Caco-2 (cell line): ENCODE results near the gene COL6A3. TPM values are rescaled to one million over a fixed set of nuclear protein-coding genes. Genes with fewer than 3 reads are reported as not detected.

Experiments used
- BruUV-seq: library from RNA; stranded (reverse); fragments of 400-500 nt; replicated peaks from 2 replicates; lab custom pipeline; 2021; lab: Mats Ljungman, UMichigan
- CTCF ChIA-PET: fragments of 300-600 bp; sonication (Branson Sonifier 250); formaldehyde crosslinking; loops from one replicate; lab custom pipeline; 2022; ENCODE audit warnings: antibody characterized with exemption; lab: Charles Lee
- POLR2A ChIA-PET: fragments of 300-600 bp; sonication (Branson Sonifier 250); formaldehyde crosslinking; loops from one replicate; lab custom pipeline; 2022; ENCODE audit warnings: antibody characterized with exemption; lab: Charles Lee
- DNase-seq, 2 experiments: peaks; one replicate each; pipeline versions ENCODE4 v3.0.0 to v3.0.0-alpha.2; 2020 to 2022
- H3K27me3 ChIP-seq: replicated peaks from 2 replicates; pipeline ENCODE4 v1.6.0; 2011; ENCODE audit warnings: low read length; ENCODE audit not compliant: control insufficient read depth, insufficient read depth
- H3K36me3 ChIP-seq: 2 replicates; pipeline ENCODE4 v1.5.1; 2011; ENCODE audit warnings: low read length; ENCODE audit not compliant: control insufficient read depth, insufficient read depth
- H3K4me1 ChIP-seq: fragments of 250-450 bp; sonication (Bioruptor Pico); 2 replicates; pipeline ENCODE4 v1.5.1; 2020; ENCODE audit warnings: mild to moderate bottlenecking
- H3K4me3 ChIP-seq: 2 replicates; pipeline ENCODE4 v1.5.1; 2011; ENCODE audit warnings: low read depth, mild to moderate bottlenecking, control low read depth, low read length
- H3K9me3 ChIP-seq: fragments of 250-450 bp; sonication (Bioruptor Pico); 2 replicates; pipeline ENCODE4 v1.5.1; 2020; ENCODE audit warnings: mild to moderate bottlenecking, moderate library complexity
- H3K27ac Mint-ChIP-seq: one replicate; pipeline ENCODE4 v1.8.0; 2022; ENCODE audit warnings: mixed read lengths; ENCODE audit not compliant: unreplicated experiment
- H3K27me3 Mint-ChIP-seq: one replicate; pipeline ENCODE4 v1.8.0; 2022; ENCODE audit warnings: mixed read lengths; ENCODE audit not compliant: insufficient read depth, unreplicated experiment
- H3K36me3 Mint-ChIP-seq: one replicate; pipeline ENCODE4 v1.8.0; 2022; ENCODE audit warnings: mild to moderate bottlenecking, mixed read lengths; ENCODE audit not compliant: insufficient read depth, unreplicated experiment
- H3K4me1 Mint-ChIP-seq: one replicate; pipeline ENCODE4 v1.8.0; 2022; ENCODE audit warnings: low read depth, mixed read lengths; ENCODE audit not compliant: unreplicated experiment
- H3K4me3 Mint-ChIP-seq: one replicate; pipeline ENCODE4 v1.8.0; 2022; ENCODE audit warnings: mild to moderate bottlenecking, moderate library complexity, mixed read lengths; ENCODE audit not compliant: unreplicated experiment
- H3K9me3 Mint-ChIP-seq: one replicate; pipeline ENCODE4 v1.8.0; 2022; ENCODE audit warnings: mixed read lengths; ENCODE audit not compliant: unreplicated experiment
- CTCF ChIP-seq, 2 experiments: fragments of 200-600 bp in 1 of 2; IDR thresholded peaks; 1 replicate in 1 of 2; 2 replicates in 1 of 2; pipeline versions ENCODE4 v1.5.1 to v1.8.0; 2011 to 2022; ENCODE audit warnings: antibody characterized with exemption in 1 of 2, control low read depth in 1 of 2, inconsistent platforms in 1 of 2, low read depth in 1 of 2, low read length in 1 of 2, mild to moderate bottlenecking in 1 of 2, moderate library complexity in 1 of 2; ENCODE audit not compliant: insufficient read depth in 1 of 2, severe bottlenecking in 1 of 2, unreplicated experiment in 1 of 2
- intact Hi-C: fragments of 100-400 bp; cut with micrococcal nuclease; formaldehyde crosslinking; loops from one replicate; pipeline ENCODE4 v1.10.0; 2022; ENCODE audit not compliant: unreplicated experiment
- total RNA-seq: library from RNA; stranded (reverse); gene quantifications from 2 replicates; pipeline ENCODE4 v1.2.3, GENCODE V29; 2022

COL6A3 gene
- total RNA-seq, 1 experiment from 2014 or later: 0.73 TPM

GRCh38 chr2:237383991-237384671 lies 29.8 kb downstream of the COL6A3 start:
- H3K27me3 Mint-ChIP-seq: peaks cover 7% of the 10 kb centered on the region
- H3K27me3 ChIP-seq: no peaks in the 10 kb centered on the region

GRCh38 chr2:237380768-237381167 lies 33.2 kb downstream of the COL6A3 start:
- no peaks in the 10 kb centered on the region for H3K4me1 ChIP-seq
- Mint-ChIP-seq H3K4me1 (no peaks in the 10 kb centered on the region), H3K27me3 (peaks cover 10% of the 10 kb centered on the region), H3K36me3 (no peaks in the 10 kb centered on the region), H3K9me3 (no peaks in the 10 kb centered on the region), H3K27ac (no peak overlapping the region), H3K4me3 (no peak overlapping the region)
- no peaks in the 10 kb centered on the region for H3K27me3 ChIP-seq
- no peak overlapping the region for H3K4me3 ChIP-seq
- no peak for DNase-seq
- TF ChIP-seq CTCF (IDR thresholded peaks at IDR 0.05; ENCODE audit: insufficient read depth in 1 of 2, low read depth in 1 of 2, low read length in 1 of 2, severe bottlenecking in 1 of 2, unreplicated experiment in 1 of 2): no peak
- CTCF ChIA-PET: no interaction called here
- no peaks in the 10 kb centered on the region for H3K36me3 ChIP-seq
- POLR2A ChIA-PET: no interaction called here
- no TSS peak for BruUV-seq
- no peaks in the 10 kb centered on the region for H3K9me3 ChIP-seq
- intact Hi-C loops: no loop called here

More at GRCh38 chr2:237383991-237384671, 29.8 kb downstream of the COL6A3 start:
- H3K4me3 Mint-ChIP-seq: no peak overlapping the region
- no peak overlapping the region for H3K4me3 ChIP-seq
- H3K4me1 ChIP-seq: no peaks in the 10 kb centered on the region
- no peak overlapping the region for H3K27ac Mint-ChIP-seq
- H3K9me3 Mint-ChIP-seq: no peaks in the 10 kb centered on the region
- H3K36me3 ChIP-seq: no peaks in the 10 kb centered on the region
- no peak for TF ChIP-seq CTCF (IDR thresholded peaks at IDR 0.05; ENCODE audit: insufficient read depth in 1 of 2, low read depth in 1 of 2, low read length in 1 of 2, severe bottlenecking in 1 of 2, unreplicated experiment in 1 of 2)
- POLR2A ChIA-PET: no interaction called here
- no TSS peak for BruUV-seq
- H3K36me3 Mint-ChIP-seq: no peaks in the 10 kb centered on the region
- DNase-seq: no peak
- H3K9me3 ChIP-seq: no peaks in the 10 kb centered on the region
- intact Hi-C loops: no loop called here
- CTCF ChIA-PET: no interaction called here
- H3K4me1 Mint-ChIP-seq: no peaks in the 10 kb centered on the region

- H3K4me3 Mint-ChIP-seq: no peak overlapping the region
- no peaks in the 10 kb centered on the region for H3K27me3 ChIP-seq
- H3K36me3 Mint-ChIP-seq: no peaks in the 10 kb centered on the region
- no peaks in the 10 kb centered on the region for H3K4me1 ChIP-seq
- BruUV-seq: no TSS peak
- H3K9me3 Mint-ChIP-seq: no peaks in the 10 kb centered on the region
- ChIA-PET POLR2A (no interaction called here), CTCF (no interaction called here)
- peaks cover 13% of the 10 kb centered on the region for H3K27me3 Mint-ChIP-seq
- no peak for DNase-seq
- intact Hi-C loops: no loop called here
- no peaks in the 10 kb centered on the region for H3K4me1 Mint-ChIP-seq
- H3K36me3 ChIP-seq: no peaks in the 10 kb centered on the region
- no peak overlapping the region for H3K27ac Mint-ChIP-seq
- TF ChIP-seq CTCF (IDR thresholded peaks at IDR 0.05; ENCODE audit: insufficient read depth in 1 of 2, low read depth in 1 of 2, low read length in 1 of 2, severe bottlenecking in 1 of 2, unreplicated experiment in 1 of 2): no peak
- no peak overlapping the region for H3K4me3 ChIP-seq
- H3K9me3 ChIP-seq: no peaks in the 10 kb centered on the region
These were observed 34.3 kb downstream of the COL6A3 start for GRCh38 chr2:237379636-237380035.
